Caco-2 (cell line): Measurements from ENCODE around the gene KCTD1. TPM values are rescaled to one million over a fixed set of nuclear protein-coding genes. Genes with fewer than 3 reads are reported as not detected.
A peak's percentile ranks its signal among the peaks of the same experiment; 100 is the strongest.

Source experiments
- BruUV-seq: library from RNA; stranded (reverse); fragments of 400-500 nt; replicated peaks from 2 replicates; lab custom pipeline; 2021; lab: Mats Ljungman, UMichigan
- CTCF ChIA-PET: fragments of 300-600 bp; sonication (Branson Sonifier 250); formaldehyde crosslinking; loops from one replicate; lab custom pipeline; 2022; ENCODE audit warnings: antibody characterized with exemption; lab: Charles Lee
- POLR2A ChIA-PET: fragments of 300-600 bp; sonication (Branson Sonifier 250); formaldehyde crosslinking; loops from one replicate; lab custom pipeline; 2022; ENCODE audit warnings: antibody characterized with exemption; lab: Charles Lee
- DNase-seq, 2 experiments: peaks; one replicate each; pipeline versions ENCODE4 v3.0.0 to v3.0.0-alpha.2; 2020 to 2022
- H3K27me3 ChIP-seq: replicated peaks from 2 replicates; pipeline ENCODE4 v1.6.0; 2011; ENCODE audit warnings: low read length; ENCODE audit not compliant: control insufficient read depth, insufficient read depth
- H3K36me3 ChIP-seq: 2 replicates; pipeline ENCODE4 v1.5.1; 2011; ENCODE audit warnings: low read length; ENCODE audit not compliant: control insufficient read depth, insufficient read depth
- H3K4me1 ChIP-seq: fragments of 250-450 bp; sonication (Bioruptor Pico); 2 replicates; pipeline ENCODE4 v1.5.1; 2020; ENCODE audit warnings: mild to moderate bottlenecking
- H3K4me3 ChIP-seq: 2 replicates; pipeline ENCODE4 v1.5.1; 2011; ENCODE audit warnings: low read depth, mild to moderate bottlenecking, control low read depth, low read length
- H3K9me3 ChIP-seq: fragments of 250-450 bp; sonication (Bioruptor Pico); 2 replicates; pipeline ENCODE4 v1.5.1; 2020; ENCODE audit warnings: mild to moderate bottlenecking, moderate library complexity
- H3K27ac Mint-ChIP-seq: one replicate; pipeline ENCODE4 v1.8.0; 2022; ENCODE audit warnings: mixed read lengths; ENCODE audit not compliant: unreplicated experiment
- H3K27me3 Mint-ChIP-seq: one replicate; pipeline ENCODE4 v1.8.0; 2022; ENCODE audit warnings: mixed read lengths; ENCODE audit not compliant: insufficient read depth, unreplicated experiment
- H3K36me3 Mint-ChIP-seq: one replicate; pipeline ENCODE4 v1.8.0; 2022; ENCODE audit warnings: mild to moderate bottlenecking, mixed read lengths; ENCODE audit not compliant: insufficient read depth, unreplicated experiment
- H3K4me1 Mint-ChIP-seq: one replicate; pipeline ENCODE4 v1.8.0; 2022; ENCODE audit warnings: low read depth, mixed read lengths; ENCODE audit not compliant: unreplicated experiment
- H3K4me3 Mint-ChIP-seq: one replicate; pipeline ENCODE4 v1.8.0; 2022; ENCODE audit warnings: mild to moderate bottlenecking, moderate library complexity, mixed read lengths; ENCODE audit not compliant: unreplicated experiment
- H3K9me3 Mint-ChIP-seq: one replicate; pipeline ENCODE4 v1.8.0; 2022; ENCODE audit warnings: mixed read lengths; ENCODE audit not compliant: unreplicated experiment
- intact Hi-C: fragments of 100-400 bp; cut with micrococcal nuclease; formaldehyde crosslinking; loops from one replicate; pipeline ENCODE4 v1.10.0; 2022; ENCODE audit not compliant: unreplicated experiment
- total RNA-seq: library from RNA; stranded (reverse); gene quantifications from 2 replicates; pipeline ENCODE4 v1.2.3, GENCODE V29; 2022
- TF ChIP-seq, protein P1 (sequence below), 2 experiments: fragments of 200-600 bp in 1 of 2; IDR thresholded peaks; 1 replicate in 1 of 2; 2 replicates in 1 of 2; pipeline versions ENCODE4 v1.5.1 to v1.8.0; 2011 to 2022; ENCODE audit warnings: antibody characterized with exemption in 1 of 2, control low read depth in 1 of 2, inconsistent platforms in 1 of 2, low read depth in 1 of 2, low read length in 1 of 2, mild to moderate bottlenecking in 1 of 2, moderate library complexity in 1 of 2; ENCODE audit not compliant: insufficient read depth in 1 of 2, severe bottlenecking in 1 of 2, unreplicated experiment in 1 of 2

KCTD1 gene
- total RNA-seq, 1 experiment from 2014 or later: 5.7 TPM

GRCh38 chr18:26574958-26575864, 26.9 kb upstream of the KCTD1 start:
- intact Hi-C loops: no loop called here
- H3K27me3 Mint-ChIP-seq: no peaks in the 10 kb centered on the region
- no TSS peak for BruUV-seq
- H3K27ac Mint-ChIP-seq: peak overlapping the region; percentile 63
- peak overlapping the region; percentile 26 for H3K4me3 ChIP-seq
- H3K4me1 ChIP-seq: no peaks in the 10 kb centered on the region
- no peaks in the 10 kb centered on the region for H3K9me3 Mint-ChIP-seq
- no peaks in the 10 kb centered on the region for H3K36me3 Mint-ChIP-seq
- no peaks in the 10 kb centered on the region for H3K36me3 ChIP-seq
- no peaks in the 10 kb centered on the region for H3K9me3 ChIP-seq
- DNase-seq: peak; percentile 12 to 27
- CTCF ChIA-PET: no interaction called here
- TF ChIP-seq, protein P1, sequence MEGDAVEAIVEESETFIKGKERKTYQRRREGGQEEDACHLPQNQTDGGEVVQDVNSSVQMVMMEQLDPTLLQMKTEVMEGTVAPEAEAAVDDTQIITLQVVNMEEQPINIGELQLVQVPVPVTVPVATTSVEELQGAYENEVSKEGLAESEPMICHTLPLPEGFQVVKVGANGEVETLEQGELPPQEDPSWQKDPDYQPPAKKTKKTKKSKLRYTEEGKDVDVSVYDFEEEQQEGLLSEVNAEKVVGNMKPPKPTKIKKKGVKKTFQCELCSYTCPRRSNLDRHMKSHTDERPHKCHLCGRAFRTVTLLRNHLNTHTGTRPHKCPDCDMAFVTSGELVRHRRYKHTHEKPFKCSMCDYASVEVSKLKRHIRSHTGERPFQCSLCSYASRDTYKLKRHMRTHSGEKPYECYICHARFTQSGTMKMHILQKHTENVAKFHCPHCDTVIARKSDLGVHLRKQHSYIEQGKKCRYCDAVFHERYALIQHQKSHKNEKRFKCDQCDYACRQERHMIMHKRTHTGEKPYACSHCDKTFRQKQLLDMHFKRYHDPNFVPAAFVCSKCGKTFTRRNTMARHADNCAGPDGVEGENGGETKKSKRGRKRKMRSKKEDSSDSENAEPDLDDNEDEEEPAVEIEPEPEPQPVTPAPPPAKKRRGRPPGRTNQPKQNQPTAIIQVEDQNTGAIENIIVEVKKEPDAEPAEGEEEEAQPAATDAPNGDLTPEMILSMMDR (IDR thresholded peaks at IDR 0.05; ENCODE audit: insufficient read depth in 1 of 2, low read depth in 1 of 2, low read length in 1 of 2, severe bottlenecking in 1 of 2, unreplicated experiment in 1 of 2): no peak
- H3K4me1 Mint-ChIP-seq: no peaks in the 10 kb centered on the region
- no peaks in the 10 kb centered on the region for H3K27me3 ChIP-seq
- peak overlapping the region; percentile 70 for H3K4me3 Mint-ChIP-seq
- POLR2A ChIA-PET: no interaction called here

- H3K27me3 ChIP-seq: no peaks in the 10 kb centered on the region
- no peaks in the 10 kb centered on the region for H3K9me3 Mint-ChIP-seq
- H3K4me1 ChIP-seq: no peaks in the 10 kb centered on the region
- TF ChIP-seq, protein P1 (IDR thresholded peaks at IDR 0.05; ENCODE audit: insufficient read depth in 1 of 2, low read depth in 1 of 2, low read length in 1 of 2, severe bottlenecking in 1 of 2, unreplicated experiment in 1 of 2): no peak
- intact Hi-C loops: no loop called here
- H3K4me3 Mint-ChIP-seq: no peak overlapping the region
- H3K27me3 Mint-ChIP-seq: no peaks in the 10 kb centered on the region
- no peaks in the 10 kb centered on the region for H3K9me3 ChIP-seq
- no peak overlapping the region for H3K4me3 ChIP-seq
- no peak overlapping the region for H3K27ac Mint-ChIP-seq
- H3K36me3 ChIP-seq: no peaks in the 10 kb centered on the region
- no peaks in the 10 kb centered on the region for H3K36me3 Mint-ChIP-seq
- no peak for DNase-seq
- no TSS peak for BruUV-seq
- ChIA-PET POLR2A (no interaction called here), CTCF (no interaction called here)
- no peaks in the 10 kb centered on the region for H3K4me1 Mint-ChIP-seq
Observed at GRCh38 chr18:26568926-26569665, 20.7 kb upstream of the KCTD1 start.

GRCh38 chr18:26568513-26568912, 20.2 kb upstream of the KCTD1 start:
- no peak overlapping the region for H3K4me3 Mint-ChIP-seq
- DNase-seq: no peak
- no peak overlapping the region for H3K27ac Mint-ChIP-seq
- H3K27me3 Mint-ChIP-seq: no peaks in the 10 kb centered on the region
- ChIA-PET POLR2A (no interaction called here), CTCF (no interaction called here)
- Histone ChIP-seq H3K4me1 (no peaks in the 10 kb centered on the region), H3K4me3 (no peak overlapping the region), H3K9me3 (no peaks in the 10 kb centered on the region), H3K36me3 (no peaks in the 10 kb centered on the region), H3K27me3 (no peaks in the 10 kb centered on the region)
- H3K36me3 Mint-ChIP-seq: no peaks in the 10 kb centered on the region
- no peaks in the 10 kb centered on the region for H3K9me3 Mint-ChIP-seq
- H3K4me1 Mint-ChIP-seq: no peaks in the 10 kb centered on the region
- BruUV-seq: no TSS peak
- intact Hi-C loops: no loop called here
- TF ChIP-seq, protein P1 (IDR thresholded peaks at IDR 0.05; ENCODE audit: insufficient read depth in 1 of 2, low read depth in 1 of 2, low read length in 1 of 2, severe bottlenecking in 1 of 2, unreplicated experiment in 1 of 2): no peak
